Suprapubic skin (tissue), 4 donors: ENCODE data around the gene NKAIN2. TPM values are rescaled to one million over a fixed set of nuclear protein-coding genes. Genes with fewer than 3 reads are reported as not detected.
"Not testable (repeated sequence)": the region's sequence is repeated elsewhere in the genome, so short reads cannot be mapped to it uniquely, and the experiment has no call there.

ENCODE experiments used
- DNase-seq, 2 donors: peaks; one replicate each; pipeline ENCODE4 v3.0.0-alpha.2; 2019; ENCODE audit warnings: low spot score in 2 of 2
- H3K27ac ChIP-seq: fragments of 200-600 bp; sonication (generic); one replicate; pipeline ENCODE4 v1.5.1; 2019
- H3K27me3 ChIP-seq: fragments of 200-600 bp; sonication (generic); one replicate; pipeline ENCODE4 v1.5.1; 2019
- H3K36me3 ChIP-seq: fragments of 200-600 bp; sonication (generic); one replicate; pipeline ENCODE4 v1.5.1; 2019
- H3K4me1 ChIP-seq: fragments of 200-600 bp; sonication (generic); one replicate; pipeline ENCODE4 v1.5.1; 2019
- H3K4me3 ChIP-seq: fragments of 200-600 bp; sonication (generic); one replicate; pipeline ENCODE4 v1.5.1; 2019; ENCODE audit warnings: mild to moderate bottlenecking
- H3K9me3 ChIP-seq: fragments of 200-600 bp; sonication (generic); one replicate; pipeline ENCODE4 v1.5.1; 2019
- EP300 ChIP-seq: sonication (generic); formaldehyde crosslinking; IDR thresholded peaks from one replicate; pipeline ENCODE4 v1.6.1; 2017; ENCODE audit warnings: antibody characterized with exemption
- POLR2A ChIP-seq, 2 donors: fragments of 450-650 bp; IDR thresholded peaks; one replicate each; pipeline ENCODE4 v1.6.1; 2017; ENCODE audit warnings: antibody characterized with exemption in 2 of 2, mild to moderate bottlenecking in 2 of 2, moderate library complexity in 2 of 2
- POLR2AphosphoS5 ChIP-seq, 3 donors: sonication (generic); formaldehyde crosslinking; IDR thresholded peaks; one replicate each; pipeline ENCODE4 v1.6.1; 2017; ENCODE audit warnings: antibody characterized with exemption in 3 of 3
- WGBS: methylation state at CpG from one replicate; pipeline ENCODE4 v1.1.5; 2018; 5-methylcytosine and 5-hydroxymethylcytosine counted together
- total RNA-seq, 4 donors: library from RNA; depleted of rRNA; stranded (reverse); fragments of >200 nt; gene quantifications; one replicate each; pipeline ENCODE4 v1.1.0, GENCODE V29; 2016
- TF ChIP-seq, protein P1 (sequence below), 2 donors: fragments of 200-600 bp in 1 of 2; fragments of 450-650 bp in 1 of 2; sonication (generic) in 1 of 2; IDR thresholded peaks; one replicate each; pipeline ENCODE4 v1.5.1; 2016 to 2019; ENCODE audit warnings: antibody characterized with exemption in 2 of 2, mild to moderate bottlenecking in 1 of 2, moderate library complexity in 1 of 2

NKAIN2 gene
- total RNA-seq, 4 donors from 2014 or later = 0.40 TPM; not detected in 3

DNA sequence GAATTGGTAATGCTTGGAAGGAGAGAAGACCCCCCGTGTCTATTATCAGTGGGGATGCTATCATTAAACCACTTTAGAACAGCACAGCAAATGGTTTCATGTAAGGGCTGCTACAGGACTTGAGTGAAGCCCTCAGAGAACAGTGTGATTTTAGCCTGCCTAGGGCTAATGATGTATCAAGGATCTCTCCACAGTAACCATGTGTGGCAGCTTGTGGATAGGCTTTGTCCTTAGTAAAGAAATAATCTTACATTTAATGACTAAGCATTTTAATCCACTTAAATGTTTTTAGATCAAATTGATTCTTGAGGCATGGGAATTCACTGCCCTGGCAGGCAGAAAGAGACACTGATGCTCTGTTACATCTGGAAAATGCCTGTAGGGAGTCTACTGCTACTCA, 495.1 kb downstream of the NKAIN2 start:
- H3K9me3 ChIP-seq = no peaks in the 10 kb centered on the region
- TF ChIP-seq POLR2AphosphoS5 (IDR thresholded peaks at IDR 0.05) (no peak), POLR2A (IDR thresholded peaks at IDR 0.05) (no peak)
- TF ChIP-seq, protein P1, sequence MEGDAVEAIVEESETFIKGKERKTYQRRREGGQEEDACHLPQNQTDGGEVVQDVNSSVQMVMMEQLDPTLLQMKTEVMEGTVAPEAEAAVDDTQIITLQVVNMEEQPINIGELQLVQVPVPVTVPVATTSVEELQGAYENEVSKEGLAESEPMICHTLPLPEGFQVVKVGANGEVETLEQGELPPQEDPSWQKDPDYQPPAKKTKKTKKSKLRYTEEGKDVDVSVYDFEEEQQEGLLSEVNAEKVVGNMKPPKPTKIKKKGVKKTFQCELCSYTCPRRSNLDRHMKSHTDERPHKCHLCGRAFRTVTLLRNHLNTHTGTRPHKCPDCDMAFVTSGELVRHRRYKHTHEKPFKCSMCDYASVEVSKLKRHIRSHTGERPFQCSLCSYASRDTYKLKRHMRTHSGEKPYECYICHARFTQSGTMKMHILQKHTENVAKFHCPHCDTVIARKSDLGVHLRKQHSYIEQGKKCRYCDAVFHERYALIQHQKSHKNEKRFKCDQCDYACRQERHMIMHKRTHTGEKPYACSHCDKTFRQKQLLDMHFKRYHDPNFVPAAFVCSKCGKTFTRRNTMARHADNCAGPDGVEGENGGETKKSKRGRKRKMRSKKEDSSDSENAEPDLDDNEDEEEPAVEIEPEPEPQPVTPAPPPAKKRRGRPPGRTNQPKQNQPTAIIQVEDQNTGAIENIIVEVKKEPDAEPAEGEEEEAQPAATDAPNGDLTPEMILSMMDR (IDR thresholded peaks at IDR 0.05) = no peak
- no peak overlapping the region for H3K27ac ChIP-seq
- no peak for DNase-seq
- H3K27me3 ChIP-seq = no peaks in the 10 kb centered on the region
- H3K4me3 ChIP-seq = no peak overlapping the region
- 36% methylated on average over 1 of the region's 1 CpG for WGBS
- no peaks in the 10 kb centered on the region for H3K4me1 ChIP-seq
- no peaks in the 10 kb centered on the region for H3K36me3 ChIP-seq

DNA sequence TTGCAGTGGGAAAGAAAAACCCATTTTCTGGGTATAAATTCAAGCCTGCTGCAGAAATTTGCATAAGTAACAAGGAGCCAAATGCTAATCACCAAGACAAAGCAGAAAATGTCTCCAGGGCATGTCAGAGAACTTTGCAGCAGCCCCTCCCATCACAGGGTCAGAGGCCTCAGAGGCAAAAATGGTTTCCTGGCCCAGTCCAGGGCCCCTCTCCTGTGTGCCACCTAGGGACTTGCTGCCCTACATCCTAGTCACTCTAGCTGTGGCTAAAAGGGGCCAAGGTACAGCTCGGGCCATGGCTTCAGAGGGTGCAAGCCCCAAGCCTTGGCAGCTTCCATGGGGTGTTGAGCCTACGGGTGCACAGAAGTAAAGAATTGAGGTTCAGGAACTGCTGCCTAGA, 497.2 kb downstream of the NKAIN2 start:
- not testable (repeated sequence) for DNase-seq, H3K27ac ChIP-seq, H3K27me3 ChIP-seq, H3K36me3 ChIP-seq, H3K4me3 ChIP-seq, H3K4me1 ChIP-seq, H3K9me3 ChIP-seq
- 100% methylated on average over 1 of the region's 2 CpGs for WGBS

DNA sequence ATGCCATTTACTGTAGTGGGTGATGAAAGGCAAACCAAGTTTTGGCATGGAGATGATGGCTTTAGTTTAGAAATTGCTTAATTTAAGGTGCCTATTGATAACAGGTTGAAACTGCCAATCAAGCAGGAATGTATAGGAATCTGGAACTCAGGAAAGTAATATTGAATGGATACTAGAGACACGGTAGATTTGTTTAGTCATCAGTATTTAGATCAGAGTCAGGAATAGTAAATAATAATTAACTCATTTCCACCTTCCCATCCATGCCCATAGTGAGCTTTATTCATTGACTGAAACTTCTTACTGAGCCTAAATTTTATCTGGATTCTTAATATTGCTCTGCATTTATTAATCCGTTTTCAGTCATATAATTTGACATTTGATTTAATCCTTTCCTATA, 500.3 kb downstream of the NKAIN2 start:
- TF ChIP-seq POLR2AphosphoS5 (IDR thresholded peaks at IDR 0.05) (no peak), POLR2A (IDR thresholded peaks at IDR 0.05) (no peak), EP300 (no peak)
- TF ChIP-seq, protein P1 (IDR thresholded peaks at IDR 0.05) = no peak

DNA sequence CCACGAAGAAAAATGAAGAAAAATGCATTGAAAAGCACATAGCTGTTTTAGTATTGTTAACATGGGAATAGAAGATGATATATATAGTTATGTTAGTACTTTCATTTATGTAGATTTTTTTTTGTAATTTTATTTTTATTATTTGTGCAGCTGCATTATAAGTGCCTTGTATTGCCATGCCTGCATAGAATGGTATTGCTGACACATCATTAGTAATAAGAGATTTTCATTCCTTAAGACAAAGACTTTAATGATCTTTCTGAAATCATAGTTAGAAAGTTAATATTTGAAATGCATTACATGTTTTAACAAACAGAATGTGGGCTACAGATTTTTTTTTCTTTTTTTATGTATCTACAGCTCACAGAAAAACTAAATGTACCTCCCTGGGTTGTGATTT, 506.5 kb downstream of the NKAIN2 start:
- no peak overlapping the region for H3K27ac ChIP-seq
- H3K4me3 ChIP-seq = no peak overlapping the region
- TF ChIP-seq, protein P1 (IDR thresholded peaks at IDR 0.05) = no peak
- TF ChIP-seq EP300 = no peak
- no peak for TF ChIP-seq POLR2A (IDR thresholded peaks at IDR 0.05)
- TF ChIP-seq POLR2AphosphoS5 (IDR thresholded peaks at IDR 0.05) = no peak
- no peaks in the 10 kb centered on the region for H3K9me3 ChIP-seq
- no peaks in the 10 kb centered on the region for H3K4me1 ChIP-seq
- H3K36me3 ChIP-seq = no peaks in the 10 kb centered on the region
- WGBS = 93% methylated on average over 1 of the region's 1 CpG
- DNase-seq = no peak
- H3K27me3 ChIP-seq = no peaks in the 10 kb centered on the region

More for the DNA sequence above, 500.3 kb downstream of the NKAIN2 start:
- Histone ChIP-seq H3K4me3 (no peak overlapping the region), H3K9me3 (no peaks in the 10 kb centered on the region), H3K27me3 (no peaks in the 10 kb centered on the region), H3K4me1 (no peaks in the 10 kb centered on the region), H3K36me3 (no peaks in the 10 kb centered on the region), H3K27ac (no peak overlapping the region)
- WGBS = 85% methylated on average over 2 of the region's 2 CpGs
- no peak for DNase-seq

DNA sequence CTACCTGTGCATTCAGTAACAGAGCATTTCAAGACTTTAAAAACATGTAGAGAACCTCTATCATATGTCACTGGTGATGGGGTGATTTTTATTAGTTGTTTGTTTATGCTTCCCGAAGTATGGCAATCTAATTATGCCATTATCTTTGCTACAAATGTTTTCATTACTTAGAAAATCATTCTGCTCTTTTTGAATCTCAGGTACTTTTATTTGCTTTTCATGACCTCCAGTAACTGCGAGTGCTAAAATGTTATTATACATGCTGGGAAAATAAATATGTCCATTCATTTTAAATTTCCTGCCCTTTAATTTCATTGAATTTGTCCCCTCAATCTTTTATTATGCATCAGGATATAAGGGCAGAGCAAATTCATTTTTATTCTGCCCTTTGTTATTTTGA, 515.7 kb downstream of the NKAIN2 start:
- H3K4me1 ChIP-seq = no peaks in the 10 kb centered on the region
- no peak overlapping the region for H3K4me3 ChIP-seq
- no peaks in the 10 kb centered on the region for H3K36me3 ChIP-seq
- TF ChIP-seq EP300 (no peak), POLR2AphosphoS5 (IDR thresholded peaks at IDR 0.05) (no peak), POLR2A (IDR thresholded peaks at IDR 0.05) (no peak)
- TF ChIP-seq, protein P1 (IDR thresholded peaks at IDR 0.05) = no peak
- no peak overlapping the region for H3K27ac ChIP-seq
- no peaks in the 10 kb centered on the region for H3K9me3 ChIP-seq
- H3K27me3 ChIP-seq = no peaks in the 10 kb centered on the region
- 92% methylated on average over 2 of the region's 2 CpGs for WGBS
- no peak for DNase-seq

DNA sequence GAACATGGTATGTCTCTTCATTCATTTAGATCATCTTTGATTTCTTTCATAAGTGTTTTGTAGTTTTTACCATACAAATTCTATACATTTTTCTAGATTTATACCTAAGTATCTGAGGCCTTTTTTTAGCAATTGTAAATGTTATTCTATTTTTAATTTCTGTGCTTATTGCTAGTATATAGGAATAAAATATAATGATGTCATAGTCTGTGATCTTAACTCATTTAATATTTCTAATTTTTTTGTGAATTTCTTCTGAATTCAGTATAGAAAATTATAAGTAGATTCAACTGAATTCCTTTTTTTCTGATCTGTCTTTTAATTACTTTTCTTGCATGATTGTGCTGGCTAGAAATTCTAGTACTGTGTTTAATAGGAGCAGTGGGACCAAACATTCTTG, 520.6 kb downstream of the NKAIN2 start:
- TF ChIP-seq EP300 (no peak), POLR2A (IDR thresholded peaks at IDR 0.05) (no peak), POLR2AphosphoS5 (IDR thresholded peaks at IDR 0.05) (no peak)
- TF ChIP-seq, protein P1 (IDR thresholded peaks at IDR 0.05) = no peak
- Histone ChIP-seq H3K4me3 (no peak overlapping the region), H3K9me3 (no peaks in the 10 kb centered on the region), H3K4me1 (no peaks in the 10 kb centered on the region), H3K27me3 (no peaks in the 10 kb centered on the region), H3K36me3 (no peaks in the 10 kb centered on the region), H3K27ac (no peak overlapping the region)
- DNase-seq = no peak
